GM10847 (cell line): Measurements from ENCODE around the gene PXDN.

Experiments
- POLR2A ChIP-seq: IDR thresholded peaks from 2 replicates; pipeline ENCODE4 v1.6.1; 2011; ENCODE audit not compliant: insufficient read length; ENCODE audit errors: extremely low read depth

The PXDN gene

DNA sequence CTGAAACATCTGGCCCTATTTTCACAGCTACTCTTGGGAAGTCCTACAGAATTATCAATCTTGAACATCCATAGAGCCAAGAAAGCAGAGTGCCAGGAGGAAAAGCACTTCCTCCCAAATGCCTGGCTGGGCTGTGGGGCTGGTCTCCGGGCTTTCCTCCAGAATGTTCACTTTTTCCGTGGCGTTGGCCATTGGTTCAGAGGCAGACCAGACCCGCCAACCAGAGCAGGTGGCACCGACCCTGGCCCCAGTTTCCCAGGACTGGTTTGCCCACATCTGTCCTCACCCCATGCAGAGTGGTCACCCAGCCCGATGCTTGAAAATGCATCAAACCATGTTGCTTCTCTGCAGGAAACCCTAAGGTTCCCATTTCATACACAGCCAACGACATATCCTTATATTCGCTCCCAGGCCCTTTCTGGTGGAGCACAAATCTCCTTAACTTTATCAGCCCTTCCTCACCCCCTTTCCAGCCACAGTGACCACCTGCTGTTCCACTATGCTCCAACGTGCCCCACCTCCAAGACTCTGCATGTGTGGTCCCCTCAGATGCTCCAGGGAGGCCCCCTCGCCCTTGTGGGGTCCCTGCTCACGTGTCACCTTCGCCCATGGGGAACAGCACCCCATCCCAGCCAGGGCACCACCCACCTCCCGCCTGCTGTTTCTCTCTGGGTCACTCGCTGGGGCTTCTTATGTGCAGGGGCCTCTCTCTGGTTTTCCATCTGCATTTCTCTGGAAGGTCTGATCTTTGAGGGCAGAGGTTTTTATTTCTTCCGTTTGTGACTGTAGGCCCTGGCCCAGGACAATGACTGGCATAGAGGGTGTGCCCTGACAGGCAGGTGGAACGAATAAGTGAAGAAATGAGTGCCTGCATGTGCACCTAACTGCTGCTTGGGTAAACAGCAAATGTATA is 92.9 kb downstream of the PXDN start:
- no peak for TF ChIP-seq POLR2A

DNA sequence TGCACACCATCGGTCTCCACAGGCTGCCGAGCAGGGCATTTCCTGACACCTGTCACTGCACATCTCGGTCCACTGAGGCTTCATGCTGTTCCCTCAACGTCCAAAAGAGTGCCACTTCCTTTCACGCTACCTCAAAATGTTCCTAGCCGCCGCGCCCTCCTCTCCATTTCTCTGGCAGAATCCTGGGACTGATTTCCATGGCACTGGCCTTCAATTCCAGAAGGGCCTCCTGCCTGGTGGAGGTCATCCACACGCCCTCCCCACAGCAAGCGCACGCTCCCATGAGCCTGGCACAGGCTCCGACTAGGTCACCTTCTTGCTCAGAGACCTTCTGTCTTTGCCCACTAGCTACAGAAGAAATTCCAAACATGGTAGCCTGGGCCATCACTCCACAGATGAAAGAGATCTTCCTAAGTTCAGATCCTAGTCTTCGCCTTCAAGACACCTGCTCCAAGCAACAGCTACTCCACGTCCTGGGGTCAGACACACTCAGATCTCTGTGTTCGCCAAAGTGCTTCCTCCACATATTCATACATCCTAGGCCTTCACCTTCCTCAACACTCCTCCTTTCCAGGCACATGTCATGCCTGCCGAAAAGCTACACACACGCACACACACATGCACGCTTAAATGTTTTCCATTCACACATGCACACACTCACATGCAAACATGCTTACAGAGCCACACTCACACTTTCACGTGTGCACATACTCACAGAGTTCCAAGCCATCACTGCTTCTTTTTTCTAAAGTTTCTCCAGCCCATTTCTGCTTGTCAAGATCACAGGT is 94.0 kb downstream of the PXDN start:
- TF ChIP-seq POLR2A, result no peak

DNA sequence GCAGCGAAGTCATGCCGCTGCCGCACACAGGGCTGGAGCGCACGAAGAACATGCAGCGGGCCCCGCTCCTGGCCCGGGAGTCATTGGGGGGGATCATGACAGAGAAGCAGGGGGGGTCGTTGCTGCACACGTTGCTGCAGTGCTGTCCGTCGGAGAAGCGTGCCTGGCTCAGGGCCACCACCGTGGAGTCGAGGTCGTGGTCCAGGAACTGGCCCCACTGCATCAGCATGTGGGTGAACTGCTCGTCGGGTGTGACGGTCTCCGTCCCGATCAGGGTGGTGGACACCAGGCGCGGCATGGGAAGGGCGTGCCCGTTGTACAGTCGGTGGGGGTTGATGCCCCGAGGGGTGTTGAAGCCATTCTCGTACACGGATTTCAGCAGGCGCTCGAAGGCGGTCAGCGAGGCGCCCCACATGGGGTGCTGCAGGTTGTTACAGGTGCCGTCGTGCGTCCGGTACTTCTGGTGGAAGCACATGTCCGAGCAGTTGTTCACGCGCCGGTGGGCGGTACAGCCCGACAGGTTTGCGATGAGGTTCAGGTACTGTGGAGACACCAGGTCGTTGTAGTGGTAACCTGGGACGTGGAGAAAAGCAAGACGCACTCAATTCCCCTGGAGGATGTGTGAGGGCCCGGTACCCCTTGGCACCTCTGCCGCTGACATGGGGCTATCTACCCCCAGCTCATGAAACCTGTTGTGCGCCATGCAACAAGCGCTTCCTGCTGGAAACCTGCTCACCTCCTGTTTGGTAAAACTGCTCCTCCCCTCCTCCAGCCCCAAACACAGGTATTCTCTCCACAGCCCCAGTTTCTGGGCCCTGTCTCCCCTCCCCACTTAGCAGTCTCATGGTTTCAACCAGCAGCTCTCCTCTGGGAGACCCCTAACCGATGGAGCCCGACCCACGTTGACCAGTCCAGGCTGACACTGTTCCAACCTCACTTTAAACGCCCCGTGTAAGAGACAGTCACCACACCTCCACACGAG is 94.9 kb downstream of the PXDN start:
- TF ChIP-seq POLR2A, result no peak

DNA sequence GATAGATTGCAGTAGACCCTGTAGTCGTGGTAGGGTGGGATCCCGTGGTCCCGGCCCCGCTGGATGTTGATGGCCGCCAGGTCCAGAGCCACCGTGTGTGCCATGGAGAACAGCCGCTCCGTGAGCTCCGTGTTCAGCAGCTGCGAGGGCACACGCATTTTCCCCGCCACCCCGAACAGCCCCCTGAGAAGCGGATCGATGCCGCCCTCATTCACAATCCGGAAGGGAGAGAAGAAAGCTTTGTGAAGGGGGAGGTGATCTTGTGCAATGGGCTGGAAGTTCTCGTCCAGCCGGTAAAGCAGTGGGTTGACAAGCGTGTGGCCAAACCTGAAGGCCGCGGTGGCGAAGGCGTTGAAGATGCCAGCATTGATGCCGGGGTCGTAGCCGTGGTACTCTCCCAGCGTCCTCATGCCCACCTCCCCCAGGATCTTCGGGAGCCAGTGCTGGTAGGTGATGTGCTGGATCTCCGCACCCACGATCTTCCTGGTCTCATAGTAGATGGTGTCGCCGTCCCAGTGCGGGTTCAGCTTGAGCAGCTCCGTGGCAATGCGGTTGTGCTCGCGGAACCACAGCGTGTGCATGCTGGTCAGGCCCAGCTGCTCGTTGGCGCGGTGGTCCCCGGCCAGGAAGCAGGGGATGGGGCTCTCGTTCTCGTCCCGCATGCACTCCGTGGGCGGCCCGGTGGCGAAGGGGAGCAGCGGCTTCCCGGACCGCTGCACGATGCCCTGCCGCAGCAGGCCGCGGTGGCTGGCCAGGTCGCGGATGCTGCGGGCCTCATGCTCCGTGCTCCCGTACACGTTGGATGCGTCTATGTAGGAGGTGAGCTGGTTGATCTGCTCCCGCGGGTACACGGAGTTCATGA is 95.8 kb downstream of the PXDN start:
- no peak for TF ChIP-seq POLR2A

DNA sequence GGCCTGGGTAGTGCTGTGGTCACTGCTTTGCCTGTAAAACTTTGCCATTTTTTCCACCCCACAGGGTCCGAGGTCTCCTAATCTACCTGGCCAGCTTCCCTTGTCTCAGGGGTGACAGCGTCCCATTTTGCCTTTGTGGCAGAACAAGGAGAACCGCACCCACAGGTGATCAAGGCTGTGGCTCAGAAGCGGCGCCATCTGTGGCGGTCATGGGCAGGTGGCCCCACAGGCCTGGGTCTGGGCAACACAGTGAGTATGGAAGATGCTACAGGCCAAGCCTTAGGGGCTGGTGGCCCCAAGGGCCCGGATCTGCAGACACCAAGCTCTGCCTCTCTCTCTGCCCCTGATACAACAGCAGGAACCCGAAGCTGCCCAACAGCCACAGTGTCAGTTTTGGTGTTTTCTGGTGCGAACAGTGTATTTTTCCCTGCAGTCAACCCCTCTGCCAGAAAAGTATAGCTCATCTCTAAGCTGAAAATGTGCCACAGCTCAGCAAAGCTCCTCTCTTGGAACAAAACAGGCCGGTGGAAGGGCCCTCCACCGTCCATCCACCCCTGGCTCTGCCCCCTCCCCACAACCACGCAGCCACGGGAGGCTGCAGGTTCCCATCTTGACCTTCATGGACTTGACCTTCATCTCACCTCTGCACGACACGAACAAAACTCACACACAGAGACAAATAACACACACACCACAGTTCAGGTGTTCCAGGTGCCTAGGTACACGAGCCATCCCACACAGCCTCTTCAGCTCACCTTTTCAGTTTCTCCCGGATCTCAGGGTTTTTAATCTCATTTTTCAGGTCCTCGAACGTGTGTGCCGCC is 96.7 kb downstream of the PXDN start:
- TF ChIP-seq POLR2A, result no peak

DNA sequence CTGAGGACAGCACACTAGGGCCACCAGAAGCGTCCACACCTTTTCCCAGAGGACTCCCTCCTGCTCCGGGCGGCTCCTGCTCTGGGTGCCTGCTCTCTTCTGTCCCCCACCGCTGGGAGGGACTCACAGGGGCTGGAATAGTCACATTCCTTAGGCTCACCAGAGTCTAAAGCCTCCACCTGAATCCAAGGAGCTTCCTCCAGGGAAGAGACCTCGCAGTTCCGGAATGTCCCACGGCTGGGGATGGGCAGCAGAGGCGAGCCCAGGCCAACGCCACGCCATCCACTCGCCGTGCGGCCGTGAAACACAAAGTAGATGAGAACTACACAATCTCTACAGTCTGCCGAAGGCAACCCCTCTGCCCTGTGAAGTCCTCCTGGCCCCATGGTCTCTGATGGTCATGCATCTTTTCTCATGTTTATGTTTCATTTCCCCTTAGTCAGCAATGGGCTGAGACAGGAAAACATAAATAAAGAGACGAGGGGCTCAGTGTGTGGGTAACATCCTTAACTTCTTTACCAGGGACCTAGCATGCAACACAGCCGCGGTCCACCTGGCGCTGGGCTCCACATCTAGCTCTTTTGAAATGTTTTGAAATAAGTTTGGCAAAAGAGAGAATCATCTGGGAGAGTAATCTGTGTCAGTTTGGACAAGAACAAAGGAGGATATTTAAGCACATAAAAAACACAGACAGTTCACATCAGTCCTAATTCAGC is 98.4 kb downstream of the PXDN start:
- TF ChIP-seq POLR2A, result no peak

DNA sequence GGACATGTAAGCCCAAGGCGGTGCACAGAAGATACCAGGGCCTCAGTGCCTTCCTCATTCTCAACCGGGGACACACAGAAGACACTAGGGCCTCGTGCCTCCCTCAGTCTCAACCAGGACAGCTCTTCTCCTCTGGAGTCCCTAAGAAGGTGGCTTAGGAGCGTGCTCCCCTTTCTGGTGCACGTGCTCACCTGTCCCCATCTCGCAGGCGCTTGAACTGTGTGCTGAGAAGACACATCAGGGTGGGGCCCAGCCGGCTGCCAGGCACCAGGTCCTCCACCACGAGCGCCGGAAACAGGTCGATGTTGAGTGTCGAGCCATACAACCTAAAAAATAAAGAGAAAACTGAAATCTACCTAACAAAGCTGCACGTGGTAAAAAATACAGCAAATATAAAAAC is 99.9 kb downstream of the PXDN start:
- no peak for TF ChIP-seq POLR2A

DNA sequence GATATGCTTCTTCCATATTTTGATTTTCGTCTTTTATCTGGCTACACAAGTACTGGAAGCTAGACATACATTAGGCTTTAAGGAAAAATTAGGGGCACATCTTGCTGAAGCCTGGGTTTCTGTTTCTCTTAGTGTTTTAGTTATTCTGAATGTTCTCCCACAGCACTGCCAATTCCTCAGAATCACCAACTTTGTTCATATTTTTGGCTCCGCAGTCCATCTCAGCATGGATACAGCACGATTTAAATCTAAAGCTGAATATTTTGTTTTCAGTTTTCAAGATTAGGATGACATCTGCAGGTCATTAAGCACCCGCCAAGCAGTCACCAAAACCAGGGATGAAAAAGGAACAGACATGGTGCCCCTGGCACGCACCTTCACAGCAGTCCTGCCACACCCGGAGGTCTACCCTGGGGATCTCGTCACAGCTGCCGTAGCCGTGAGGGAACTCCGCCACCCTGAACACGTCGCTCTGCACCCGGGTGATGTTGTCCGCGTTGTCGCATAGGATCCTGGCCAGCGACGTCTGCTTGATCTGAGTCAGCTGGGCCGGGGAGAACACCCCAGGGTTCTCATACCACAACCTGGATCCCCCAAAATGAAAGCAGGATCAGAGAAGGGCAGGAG is 101.2 kb downstream of the PXDN start:
- TF ChIP-seq POLR2A, result no peak

DNA sequence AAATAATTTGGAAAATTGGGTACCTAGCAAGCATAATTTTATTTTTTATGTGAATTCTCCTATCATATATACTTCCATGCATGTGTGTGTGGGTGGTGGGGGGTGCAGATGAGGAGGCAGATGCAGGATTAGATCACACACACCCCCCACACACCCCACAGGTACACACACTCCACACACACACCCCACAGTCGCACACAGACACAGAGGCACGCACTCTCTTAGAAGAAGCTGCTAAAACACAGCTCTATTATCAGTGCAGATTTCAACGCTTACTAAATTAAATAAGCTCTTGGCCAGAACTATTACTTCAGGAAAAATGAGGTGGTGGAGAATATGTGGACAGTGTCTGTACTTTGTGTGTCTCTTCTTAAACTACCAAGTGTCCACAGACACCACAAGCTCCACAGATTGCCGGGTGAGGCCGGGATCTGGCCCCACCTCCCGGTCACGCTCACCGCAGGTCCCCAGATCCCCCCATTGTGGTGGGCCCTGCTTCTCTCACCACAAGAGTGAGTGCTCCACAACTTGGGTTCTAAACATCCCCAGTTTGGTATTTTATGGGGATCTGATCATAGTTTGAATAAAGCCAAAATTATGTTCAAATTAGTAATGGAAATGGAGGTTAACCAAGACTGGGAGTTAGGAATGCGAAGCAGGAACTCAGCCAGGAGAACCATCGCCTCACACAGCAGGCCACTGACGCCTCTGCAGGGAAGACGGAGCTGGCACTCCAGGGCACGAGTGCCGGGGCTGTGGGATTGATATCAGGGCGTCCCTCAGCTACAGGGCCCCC is 102.1 kb downstream of the PXDN start:
- TF ChIP-seq POLR2A, result no peak

DNA sequence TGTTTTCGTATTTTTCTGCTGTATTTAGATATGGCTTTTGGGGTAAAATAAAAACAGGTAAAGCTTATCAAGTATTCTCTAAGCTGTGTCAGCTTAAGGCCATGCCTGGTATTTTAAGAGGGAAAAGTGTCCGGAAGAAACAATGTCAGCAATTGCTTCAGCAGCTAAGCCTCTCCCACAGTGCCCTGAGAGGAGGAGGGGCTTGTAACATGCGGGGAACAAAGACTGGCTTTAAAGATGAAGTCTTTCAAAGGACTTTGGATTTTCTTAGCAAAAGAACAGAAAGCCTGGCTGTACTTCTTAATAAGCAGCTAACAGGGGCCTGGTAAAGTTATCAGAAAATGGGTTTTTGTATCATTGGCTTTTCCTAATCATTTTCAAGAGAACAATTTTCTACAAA is 102.8 kb downstream of the PXDN start:
- TF ChIP-seq POLR2A, result no peak

DNA sequence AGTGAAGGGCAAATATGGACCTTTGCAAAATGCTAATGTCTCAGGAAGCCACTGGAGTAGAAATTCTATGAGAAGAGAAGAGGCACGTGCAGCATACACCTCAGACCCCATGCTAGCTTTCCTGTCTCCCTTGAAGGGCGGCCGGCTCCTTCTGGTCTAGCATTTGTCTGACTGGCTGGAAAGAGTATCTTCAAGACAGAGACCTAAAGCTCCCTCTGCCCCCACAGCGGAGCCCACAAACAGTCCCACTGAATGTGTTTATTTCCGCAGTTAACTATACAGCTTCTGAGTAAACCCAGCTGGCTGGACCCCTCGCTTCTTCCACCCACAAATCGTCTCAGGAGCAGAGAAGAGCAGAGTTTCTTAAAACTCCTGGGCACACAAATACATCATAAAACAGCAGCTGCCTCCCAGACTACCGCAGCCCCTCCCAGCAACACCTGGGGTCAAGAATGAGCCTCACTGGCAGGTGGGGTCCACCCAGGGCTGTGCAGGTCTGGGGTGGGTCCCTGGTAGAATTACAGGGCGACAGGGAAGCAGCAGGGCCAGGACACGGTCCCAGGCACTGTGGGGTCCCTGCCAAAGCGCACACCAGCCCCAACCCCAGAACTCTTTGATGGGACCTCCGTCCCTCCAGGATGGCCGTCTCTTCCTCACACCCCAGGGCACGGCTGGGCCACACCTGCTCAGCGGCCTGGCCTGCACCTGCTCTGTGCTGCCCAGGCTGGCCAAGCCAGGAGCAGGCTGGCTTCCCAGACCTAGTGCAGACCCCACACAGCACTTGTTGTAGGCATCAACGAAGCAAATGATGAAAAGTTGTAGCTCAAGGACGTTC is 103.8 kb downstream of the PXDN start:
- TF ChIP-seq POLR2A, result no peak
